Esophagus squamous epithelium (tissue), 5 donors: ENCODE measurements around the gene BSPRY. TPM values are rescaled to one million over a fixed set of nuclear protein-coding genes. Genes with fewer than 3 reads are reported as not detected.

Experiments used
- DNase-seq: peaks from one replicate; lab custom pipeline; 2025; lab: John Stamatoyannopoulos, UW
- H3K27ac ChIP-seq, 4 donors: fragments of 200-600 bp; sonication (generic); one replicate each; pipeline ENCODE4 v1.5.1; 2016 to 2019; ENCODE audit warnings: mild to moderate bottlenecking in 1 of 4
- H3K27me3 ChIP-seq, 4 donors: fragments of 200-600 bp; sonication (generic); 1 replicate in 3 of 4; 2 replicates in 1 of 4; pipeline versions ENCODE4 v1.5.1 to v1.6.0; 2017 to 2021; ENCODE audit warnings: antibody characterized with exemption in 1 of 4
- H3K36me3 ChIP-seq, 3 donors: fragments of 200-600 bp; sonication (generic); one replicate each; pipeline ENCODE4 v1.5.1; 2016 to 2019
- H3K4me1 ChIP-seq, 3 donors: fragments of 200-600 bp; sonication (generic); one replicate each; pipeline ENCODE4 v1.5.1; 2017 to 2019
- H3K4me3 ChIP-seq, 4 donors: fragments of 200-600 bp; sonication (generic); 1 replicate in 3 of 4; 2 replicates in 1 of 4; pipeline ENCODE4 v1.5.1; 2016 to 2019; ENCODE audit warnings: mild to moderate bottlenecking in 2 of 4, moderate library complexity in 1 of 4
- H3K9me3 ChIP-seq, 3 donors: fragments of 200-600 bp; sonication (generic); one replicate each; pipeline ENCODE4 v1.5.1; 2016 to 2019
- CTCF ChIP-seq, 6 experiments: fragments of 450-650 bp in 4 of 6; fragments of 200-600 bp in 2 of 6; sonication (generic) in 2 of 6; IDR thresholded peaks; one replicate each; pipeline ENCODE4 v1.5.1; 2016 to 2019; ENCODE audit warnings: antibody characterized with exemption in 6 of 6, mild to moderate bottlenecking in 4 of 6, moderate library complexity in 4 of 6
- POLR2A ChIP-seq, 4 donors: fragments of 450-650 bp; IDR thresholded peaks; one replicate each; pipeline ENCODE4 v1.6.1; 2017; ENCODE audit warnings: antibody characterized with exemption in 4 of 4, mild to moderate bottlenecking in 4 of 4, moderate library complexity in 3 of 4
- WGBS, 2 donors: methylation state at CpG; one replicate each; pipeline ENCODE4 v1.1.5; 2018; 5-methylcytosine and 5-hydroxymethylcytosine counted together
- intact Hi-C: fragments of 100-400 bp; cut with DNase I; formaldehyde crosslinking; loops from one replicate; pipeline ENCODE4 v1.15.0; 2022
- total RNA-seq, 4 donors: library from RNA; depleted of rRNA; stranded (reverse); fragments of >200 nt; gene quantifications; one replicate each; pipeline ENCODE4 v1.1.0, GENCODE V29; 2016
- donor health status: DM: yes; HTN: yes; CAD: no.

BSPRY gene
- total RNA-seq, 4 donors from 2014 or later: 18.1 to 50.1 (median 37.6) TPM

GRCh38 chr9:113368348-113368981 is 19.1 kb downstream of the BSPRY start:
- Histone ChIP-seq H3K27me3 (no peaks in the 10 kb centered on the region), H3K4me1 (peaks cover 0 to 3% (median 0%) of the 10 kb centered on the region in 3 donors), H3K9me3 (no peaks in the 10 kb centered on the region), H3K4me3 (no peak overlapping the region), H3K27ac (no peak overlapping the region), H3K36me3 (peaks cover 0 to 26% (median 10%) of the 10 kb centered on the region in 3 donors)
- no peak for DNase-seq
- intact Hi-C loops: no loop called here
- TF ChIP-seq CTCF (IDR thresholded peaks at IDR 0.05): no peak
- no peak for TF ChIP-seq POLR2A (IDR thresholded peaks at IDR 0.05)
- WGBS, 2 donors: 75 to 93% methylated on average over 1 to 5 of the region's 5 CpGs

GRCh38 chr9:113368982-113369854 is 19.9 kb downstream of the BSPRY start:
- Histone ChIP-seq H3K27me3 (no peaks in the 10 kb centered on the region), H3K9me3 (no peaks in the 10 kb centered on the region), H3K4me3 (no peak overlapping the region), H3K4me1 (peaks cover 0 to 3% (median under 1%) of the 10 kb centered on the region in 3 donors), H3K27ac (no peak overlapping the region), H3K36me3 (peaks cover 5 to 34% (median 17%) of the 10 kb centered on the region in 3 donors)
- WGBS, 2 donors: 72 to 78% methylated on average over 7 to 11 of the region's 13 CpGs
- DNase-seq: no peak
- intact Hi-C loops: no loop called here
- TF ChIP-seq POLR2A (IDR thresholded peaks at IDR 0.05): no peak
- no peak for TF ChIP-seq CTCF (IDR thresholded peaks at IDR 0.05)

- H3K4me3 ChIP-seq: no peak overlapping the region
- no peaks in the 10 kb centered on the region for H3K9me3 ChIP-seq
- H3K4me1 ChIP-seq: peaks cover 2 to 7% (median 3%) of the 10 kb centered on the region in 3 donors
- peaks cover 6 to 39% (median 18%) of the 10 kb centered on the region in 3 donors for H3K36me3 ChIP-seq
- intact Hi-C loops: no loop called here
- DNase-seq: no peak
- no peak for TF ChIP-seq POLR2A (IDR thresholded peaks at IDR 0.05)
- TF ChIP-seq CTCF (IDR thresholded peaks at IDR 0.05): no peak
- no peak overlapping the region for H3K27ac ChIP-seq
- no peaks in the 10 kb centered on the region for H3K27me3 ChIP-seq
- WGBS, 2 donors: 74 to 84% methylated on average over 7 to 8 of the region's 11 CpGs
Measured at GRCh38 chr9:113369855-113370140, 20.5 kb downstream of the BSPRY start.

- intact Hi-C loops: no loop called here
- no peak overlapping the region for H3K4me3 ChIP-seq
- WGBS, 2 donors: 67 to 74% methylated on average over 6 to 7 of the region's 8 CpGs
- no peak overlapping the region for H3K27ac ChIP-seq
- no peaks in the 10 kb centered on the region for H3K9me3 ChIP-seq
- DNase-seq: no peak
- peaks cover 6 to 17% (median 7%) of the 10 kb centered on the region in 3 donors for H3K4me1 ChIP-seq
- peaks cover 6 to 44% (median 18%) of the 10 kb centered on the region in 3 donors for H3K36me3 ChIP-seq
- TF ChIP-seq CTCF (IDR thresholded peaks at IDR 0.05) (no peak), POLR2A (IDR thresholded peaks at IDR 0.05) (no peak)
- no peaks in the 10 kb centered on the region for H3K27me3 ChIP-seq
Measured at GRCh38 chr9:113370806-113371325, 21.5 kb downstream of the BSPRY start.

- Histone ChIP-seq H3K27ac (no peak overlapping the region), H3K36me3 (peaks cover 6 to 44% (median 18%) of the 10 kb centered on the region in 3 donors), H3K27me3 (no peaks in the 10 kb centered on the region), H3K4me3 (no peak overlapping the region), H3K4me1 (peaks cover 7 to 26% (median 10%) of the 10 kb centered on the region in 3 donors), H3K9me3 (no peaks in the 10 kb centered on the region)
- intact Hi-C loops: no loop called here
- DNase-seq: no peak
- no peak for TF ChIP-seq CTCF (IDR thresholded peaks at IDR 0.05)
- TF ChIP-seq POLR2A (IDR thresholded peaks at IDR 0.05): no peak
- WGBS, 2 donors: 76 to 84% methylated on average over 4 to 5 of the region's 5 CpGs
Measured at GRCh38 chr9:113372059-113372458, 22.7 kb downstream of the BSPRY start.
